Stimulated activated CD4-positive, alpha-beta T cell treated with anti-CD3 and anti-CD28 coated beads, Interleukin-2, amount 100 ng/mL, for 48 hours (primary cell): Measurements from ENCODE around the gene ACOT8.
"Not testable (repeated sequence)": the region's sequence is repeated elsewhere in the genome, so short reads cannot be mapped to it uniquely, and the experiment has no call there.

Experiments used
- DNase-seq, 2 donors: peaks; one replicate each; pipeline ENCODE4 v3.0.0-alpha.2; 2020

The ACOT8 gene

GRCh38 chr20:45823949-45824835, 33.0 kb downstream of the ACOT8 start:
- peak; percentile 33 to 41 for DNase-seq

GRCh38 chr20:45822857-45823256, 34.3 kb downstream of the ACOT8 start:
- no peak for DNase-seq

GRCh38 chr20:45821947-45822346, 35.2 kb downstream of the ACOT8 start:
- no peak for DNase-seq

GRCh38 chr20:45819466-45819865, 37.7 kb downstream of the ACOT8 start:
- DNase-seq = no peak

- DNase-seq = no peak
Observed at GRCh38 chr20:45818239-45818638, 39.0 kb downstream of the ACOT8 start.

GRCh38 chr20:45817376-45818194, 39.6 kb downstream of the ACOT8 start:
- DNase-seq = no peak

GRCh38 chr20:45816951-45817350, 40.2 kb downstream of the ACOT8 start:
- no peak for DNase-seq

GRCh38 chr20:45814314-45814713, 42.9 kb downstream of the ACOT8 start:
- no peak for DNase-seq

GRCh38 chr20:45813489-45813888, 43.7 kb downstream of the ACOT8 start:
- DNase-seq = no peak

- no peak for DNase-seq
Observed at GRCh38 chr20:45813006-45813340, 44.2 kb downstream of the ACOT8 start.

GRCh38 chr20:45812157-45813005, 44.8 kb downstream of the ACOT8 start, which contains the start of gene UBE2C:
Gene UBE2C, plus strand, starts transcription at chr20:45812644. Its CDS starts 52 bp downstream, at chr20:45812696.
- peak; percentile 89 to 92 for DNase-seq

- DNase-seq = no peak
Observed at GRCh38 chr20:45810191-45810970, 46.8 kb downstream of the ACOT8 start.

GRCh38 chr20:45801851-45802250, 55.3 kb downstream of the ACOT8 start:
- DNase-seq = no peak

GRCh38 chr20:45798935-45799642, 58.1 kb downstream of the ACOT8 start:
- peak; percentile 54 to 55 for DNase-seq

- DNase-seq = not testable (repeated sequence)
Observed at GRCh38 chr20:45797955-45798354, 59.2 kb downstream of the ACOT8 start.

GRCh38 chr20:45797510-45797909, 59.7 kb downstream of the ACOT8 start:
- DNase-seq = not testable (repeated sequence)

- DNase-seq = no peak
Observed at GRCh38 chr20:45796337-45797065, 60.7 kb downstream of the ACOT8 start.

GRCh38 chr20:45792317-45793118, 64.7 kb downstream of the ACOT8 start:
- no peak for DNase-seq
